Hematopoietic multipotent progenitor cell treated with erythropoietin and hydrocortisone succinate and interleukin-3 and kit ligand, for 17 days (in vitro differentiated cells): ENCODE measurements around the gene TMCO4.

Experiments
- DNase-seq: peaks from one replicate; pipeline ENCODE4 v3.0.0-alpha.2; 2015; ENCODE audit warnings: low spot score

Gene TMCO4

GRCh38 chr1:19775831-19776230 lies 23.9 kb downstream of the TMCO4 start:
- DNase-seq, result no peak

DNA sequence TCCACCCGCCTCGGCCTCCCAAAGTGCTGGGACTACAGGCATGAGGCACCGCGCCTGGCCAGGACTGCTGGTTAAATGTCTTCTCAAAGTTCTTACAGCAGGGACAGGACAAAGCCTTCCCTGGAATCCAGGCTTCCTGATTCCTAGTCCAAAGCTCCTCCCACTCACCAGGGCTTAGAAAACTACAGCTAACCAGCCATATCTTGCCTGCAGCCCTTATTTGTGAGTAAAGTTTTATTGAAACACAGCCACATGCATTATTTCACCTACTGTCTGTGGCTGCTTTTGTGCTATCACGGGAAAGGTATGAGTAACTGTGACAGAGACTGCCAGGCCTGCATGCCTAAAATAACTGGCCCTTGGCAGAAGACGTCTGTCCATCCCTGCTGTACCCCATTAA lies 24.4 kb downstream of the TMCO4 start:
- no peak for DNase-seq

DNA sequence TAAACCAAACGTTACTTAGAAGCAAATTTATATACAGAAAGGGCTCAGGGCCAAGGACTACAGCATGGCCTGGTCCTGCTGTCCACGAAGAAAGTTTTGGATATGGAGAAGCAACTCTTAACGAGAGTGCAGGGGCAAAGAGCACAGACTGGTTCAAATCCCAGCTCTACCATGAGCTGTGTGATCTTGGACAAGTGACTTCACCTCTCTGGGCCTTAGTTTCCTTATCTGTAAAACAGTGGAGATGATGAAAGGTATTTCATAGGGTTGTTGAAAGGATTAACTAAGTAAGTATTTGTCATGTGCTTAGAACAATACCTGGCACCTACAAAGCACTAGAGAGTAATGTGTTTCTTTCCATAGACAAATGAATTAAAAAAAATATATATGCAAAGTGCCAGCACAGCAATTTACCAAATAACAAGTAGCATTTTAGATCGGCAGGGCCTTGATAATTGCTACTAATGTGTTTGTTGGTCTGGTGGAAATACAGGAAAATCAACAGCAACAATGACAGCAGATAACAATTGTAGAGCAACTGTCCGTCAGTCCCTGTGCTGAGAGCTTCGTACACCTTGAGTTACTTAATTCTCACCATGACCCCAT lies 25.4 kb downstream of the TMCO4 start:
- DNase-seq, result no peak

DNA sequence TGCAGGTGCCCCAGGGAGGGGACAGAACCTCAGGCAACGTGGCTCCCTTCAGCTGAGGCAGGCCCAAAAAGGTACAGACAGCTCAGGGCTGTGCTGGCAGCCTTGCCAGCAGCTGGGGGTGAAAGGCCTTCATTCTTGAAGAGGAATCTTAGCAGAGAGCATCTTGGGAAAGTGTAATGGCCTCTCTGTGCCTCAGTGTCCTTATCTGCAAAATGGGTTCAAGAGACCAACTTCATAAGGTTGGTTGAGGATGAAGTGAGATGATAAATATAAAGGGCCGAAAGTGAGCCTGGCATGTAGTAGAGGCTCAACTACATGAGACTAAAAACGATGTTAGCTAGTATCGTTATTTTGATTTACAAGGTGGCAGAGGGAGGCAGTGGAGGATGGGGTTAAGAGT lies 26.2 kb downstream of the TMCO4 start:
- DNase-seq, result no peak

- no peak for DNase-seq
Measured at GRCh38 chr1:19772053-19772452, 27.7 kb downstream of the TMCO4 start.

DNA sequence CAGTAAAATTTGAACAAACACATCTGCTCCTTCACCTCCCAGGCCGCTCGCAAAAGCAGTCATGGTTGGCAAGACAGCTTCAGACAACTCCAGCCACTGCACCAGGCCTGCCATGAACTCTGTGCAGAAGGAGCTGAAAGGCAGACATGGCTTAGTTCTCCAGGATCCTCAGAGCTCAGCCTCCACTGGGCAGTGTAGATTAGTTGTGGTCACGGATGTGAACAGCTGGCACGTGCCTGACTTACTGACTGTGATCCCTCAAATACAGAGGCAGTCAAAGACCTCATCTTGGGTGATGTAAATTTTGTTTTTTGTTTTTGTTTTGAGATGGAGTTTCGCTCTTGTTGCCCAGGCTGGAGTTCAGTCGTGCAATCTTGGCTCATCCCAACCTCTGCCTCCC lies 28.4 kb downstream of the TMCO4 start:
- no peak for DNase-seq

DNA sequence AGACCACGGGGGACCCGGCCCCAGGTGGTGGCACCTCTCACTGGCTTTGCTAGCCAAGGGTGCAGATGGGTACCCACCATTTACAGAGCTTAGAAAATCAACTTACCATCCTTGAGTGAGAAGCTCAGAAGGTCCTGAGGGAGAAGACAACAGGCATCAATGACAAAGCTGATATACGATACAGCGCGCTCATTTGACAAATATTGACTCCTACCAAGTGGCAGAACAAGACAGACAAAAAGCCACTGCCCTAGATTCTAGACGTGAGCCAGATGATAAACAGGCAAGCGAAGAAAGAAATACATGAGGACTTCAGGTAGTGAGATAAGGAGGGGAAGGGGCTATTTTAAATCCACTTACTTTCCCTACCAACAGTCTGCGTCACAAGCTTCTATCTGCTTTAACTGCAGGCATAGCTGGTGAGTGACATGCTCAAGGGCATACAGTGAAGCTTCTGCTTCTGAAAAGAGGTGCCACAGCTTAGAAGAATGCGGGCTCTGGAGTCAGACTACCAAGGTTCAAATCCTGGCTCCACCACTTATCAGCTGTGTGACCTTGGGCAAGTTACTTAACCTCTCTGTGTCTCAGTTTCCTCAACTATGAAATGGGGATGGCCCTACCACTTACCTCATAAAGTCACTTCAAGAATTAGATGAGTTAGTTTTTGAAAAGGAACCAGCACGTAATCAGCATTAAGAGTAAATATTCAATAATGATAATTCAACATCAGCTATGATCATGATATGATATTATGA lies 29.1 kb downstream of the TMCO4 start:
- DNase-seq, result no peak

DNA sequence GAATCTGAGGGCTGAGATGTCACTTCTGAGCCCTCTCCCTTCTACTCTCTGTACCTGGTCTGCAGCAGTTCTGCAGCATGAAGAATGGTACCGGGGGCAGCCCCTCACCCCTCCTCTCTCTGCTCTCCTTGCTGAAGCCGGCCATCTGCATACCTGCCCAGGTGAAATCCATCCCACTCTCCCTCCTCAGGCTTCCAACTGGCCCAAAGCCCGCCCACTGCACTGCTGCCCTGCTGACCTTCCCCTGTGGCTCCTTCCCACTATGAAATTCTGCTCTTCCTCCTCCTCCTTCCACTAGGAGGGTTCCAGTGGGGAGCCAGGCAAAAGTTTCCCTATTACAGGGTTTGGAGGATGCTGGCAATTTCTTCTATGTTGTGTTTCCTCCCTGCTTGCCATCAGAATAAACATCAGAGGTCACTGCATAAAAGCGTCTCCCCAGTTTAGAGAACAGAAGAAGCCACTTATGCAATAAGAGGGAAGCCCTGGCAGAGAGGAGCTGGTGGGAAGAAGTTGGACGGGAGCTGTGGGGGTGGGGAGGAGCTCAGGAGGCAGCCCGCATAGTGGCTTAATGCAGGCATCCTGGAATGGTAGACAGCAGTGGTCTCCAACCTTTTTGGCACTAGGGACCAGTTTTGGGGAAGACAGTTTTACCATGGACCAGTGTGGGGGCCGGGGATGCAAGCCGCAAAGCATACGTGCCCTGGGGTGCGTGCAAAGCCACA lies 30.3 kb downstream of the TMCO4 start:
- no peak for DNase-seq

DNA sequence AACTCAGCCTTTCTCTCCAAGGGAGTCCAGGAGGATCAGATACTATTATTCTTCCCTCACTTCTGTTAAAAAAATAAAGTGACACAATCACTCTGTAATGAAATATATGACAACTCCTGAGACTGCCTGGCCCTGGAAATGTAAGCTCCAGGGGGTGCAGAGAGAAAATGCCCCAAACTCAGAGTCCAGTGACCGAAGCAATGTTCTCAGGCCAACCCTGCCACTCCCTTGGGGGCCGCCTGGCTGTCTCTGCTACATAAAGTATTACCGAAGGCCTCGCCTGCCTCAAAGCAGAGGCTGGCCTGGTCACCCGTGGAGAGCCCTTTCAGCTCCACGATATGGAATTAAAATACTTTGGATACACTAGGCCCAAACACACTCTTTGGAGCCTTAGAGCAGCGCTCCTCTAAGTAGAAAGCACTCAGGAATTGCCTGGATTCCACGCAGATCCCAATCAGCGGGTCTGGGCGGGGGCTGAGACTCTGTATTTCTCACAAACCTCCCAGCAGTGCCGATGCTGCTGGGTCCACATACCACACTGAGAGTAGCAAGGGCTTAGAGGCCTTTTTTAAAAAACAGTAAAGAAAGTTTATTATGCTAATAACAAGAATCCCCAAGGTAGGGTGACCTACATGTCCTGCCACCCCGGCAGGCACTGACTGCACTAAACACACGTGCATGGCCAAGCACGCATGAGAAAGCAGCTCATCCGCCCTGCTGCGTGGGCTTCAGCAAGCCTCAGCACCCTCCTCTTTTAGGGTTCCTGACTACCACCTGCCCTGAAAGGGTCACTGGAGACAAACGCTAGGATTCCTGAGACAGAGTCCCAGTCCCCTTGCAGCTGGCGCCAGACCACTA lies 31.1 kb downstream of the TMCO4 start:
- DNase-seq, result no peak

GRCh38 chr1:19765623-19766022 lies 34.1 kb downstream of the TMCO4 start:
- DNase-seq, result no peak

DNA sequence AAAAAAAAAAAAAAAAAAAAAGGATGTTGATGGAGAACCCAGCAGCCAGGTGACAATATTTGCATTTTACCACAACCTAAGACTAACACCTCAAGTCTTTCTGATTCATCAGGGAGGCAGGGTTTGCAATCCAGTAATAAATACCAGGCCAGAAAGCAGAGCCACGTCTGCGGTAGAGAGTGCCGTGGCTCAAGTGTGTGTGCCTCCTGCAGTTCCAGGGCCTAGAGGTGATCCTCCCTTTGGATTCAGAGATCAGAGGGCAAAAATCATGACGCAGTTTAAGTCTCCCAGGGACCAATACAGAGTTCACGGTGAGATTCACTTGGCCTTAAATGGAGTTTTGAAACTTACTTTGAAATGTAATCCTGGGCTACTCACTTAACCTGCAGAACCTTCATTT lies 34.9 kb downstream of the TMCO4 start:
- DNase-seq, result no peak

GRCh38 chr1:19762175-19762779 lies 37.4 kb downstream of the TMCO4 start:
- DNase-seq, result no peak

GRCh38 chr1:19759740-19760089 lies 40.0 kb downstream of the TMCO4 start:
- DNase-seq, result no peak

- DNase-seq, result no peak
Measured at GRCh38 chr1:19758227-19758830, 41.4 kb downstream of the TMCO4 start.

GRCh38 chr1:19757641-19758040 lies 42.1 kb downstream of the TMCO4 start:
- DNase-seq, result no peak

DNA sequence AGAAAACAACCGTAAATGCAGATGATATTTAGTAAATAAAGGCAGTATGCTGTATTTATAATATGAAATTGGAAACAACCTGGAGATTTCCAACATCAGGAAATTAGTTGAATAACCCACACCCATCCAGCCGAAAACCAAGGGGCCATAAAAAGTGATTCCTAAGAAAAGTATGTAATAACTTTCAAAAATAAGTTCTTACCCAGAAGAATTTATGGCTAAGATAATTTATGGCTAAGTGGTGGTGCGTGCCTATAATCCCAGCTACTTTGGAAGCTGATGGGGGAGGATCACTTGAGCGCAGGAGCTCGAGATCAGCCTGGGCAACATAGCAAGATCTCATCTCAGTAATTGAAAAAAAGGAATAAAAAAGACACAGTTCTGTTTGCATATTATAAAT lies 43.2 kb downstream of the TMCO4 start:
- DNase-seq, result no peak

GRCh38 chr1:19754482-19754881 lies 45.2 kb downstream of the TMCO4 start:
- no peak for DNase-seq

GRCh38 chr1:19752083-19752696 lies 47.5 kb downstream of the TMCO4 start:
- no peak for DNase-seq

DNA sequence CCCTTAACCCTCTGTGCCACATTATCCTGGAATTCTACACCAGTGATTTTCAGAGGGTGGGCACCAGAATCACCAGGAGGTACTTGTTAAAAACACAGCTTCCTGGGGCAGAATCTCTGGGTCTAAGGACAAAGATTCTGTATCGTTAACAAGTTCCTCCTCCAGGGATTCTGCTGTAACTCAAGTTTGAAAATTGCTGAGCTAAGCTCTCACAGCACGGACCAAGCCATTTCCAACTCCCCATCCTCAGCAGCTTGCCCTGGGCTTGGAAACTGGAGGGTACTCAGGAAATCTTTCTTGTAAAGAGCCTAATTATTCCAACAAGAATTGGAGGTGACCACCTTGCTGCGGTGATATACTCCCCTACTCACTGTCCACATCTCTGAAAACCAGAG lies 48.8 kb downstream of the TMCO4 start:
- DNase-seq, result no peak

DNA sequence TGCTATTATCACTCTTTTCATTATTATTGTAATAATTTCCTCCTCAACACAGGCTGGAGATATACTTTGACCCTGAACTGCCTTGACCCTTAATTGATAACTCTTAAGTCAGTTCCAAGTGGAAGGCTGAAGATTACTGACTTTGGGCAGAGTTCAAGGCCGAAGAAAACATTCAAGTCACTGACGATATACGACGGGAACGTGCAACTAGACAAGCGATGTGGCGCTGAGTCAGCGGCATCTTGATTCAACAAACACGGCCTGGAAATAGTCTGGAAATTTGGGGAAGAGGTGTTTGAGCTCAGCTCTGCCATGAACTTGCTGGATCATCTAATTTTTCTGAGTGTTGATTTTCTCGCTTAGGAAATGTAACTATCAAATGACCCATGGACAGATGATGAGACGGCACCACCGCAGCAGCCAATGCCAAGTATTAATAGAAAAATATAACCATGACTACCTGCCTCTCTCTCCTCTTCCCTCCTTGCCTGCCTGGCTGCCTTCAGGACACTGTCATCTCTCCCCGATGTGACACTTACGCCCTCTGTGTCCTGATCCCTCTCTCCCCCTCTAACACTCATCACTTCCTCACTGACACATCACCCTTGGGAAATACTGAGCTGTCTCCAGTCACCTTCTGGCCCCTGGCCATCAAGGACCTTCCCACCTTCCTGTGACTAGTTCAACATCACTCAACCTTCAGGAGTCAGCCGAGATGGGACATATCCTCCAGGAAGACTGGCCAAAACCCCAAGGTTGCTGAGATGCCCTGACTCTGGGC lies 49.4 kb downstream of the TMCO4 start:
- DNase-seq, result no peak
